ENCODE measurements around the gene MGLL. TPM values are rescaled to one million over a fixed set of nuclear protein-coding genes. Genes with fewer than 3 reads are reported as not detected.

Gene MGLL
- total and polyA plus RNA-seq, 9 donors = 4.5 to 22.4 (median 13.3) TPM

GRCh38 chr3:127691489-127691888, 130.8 kb downstream of the MGLL start:
- Histone ChIP-seq H3K4me1 (ENCODE audit: insufficient read depth) (peaks cover 2% of the 10 kb centered on the region), H3K27ac (no peak overlapping the region), H3K36me3 (no peaks in the 10 kb centered on the region), H3K4me3 (no peak overlapping the region), H3K9me3 (no peaks in the 10 kb centered on the region), H3K27me3 (no peaks in the 10 kb centered on the region)
- no peak for TF ChIP-seq CTCF (IDR thresholded peaks at IDR 0.05)
- TF ChIP-seq EP300 (IDR thresholded peaks at IDR 0.05) = no peak
- TF ChIP-seq POLR2A (IDR thresholded peaks at IDR 0.05) = no peak
- intact Hi-C loops (cut with DNase I) = no loop called here
- WGBS, 3 donors = 91 to 93% (median 92%) methylated on average over 8 of the region's 8 CpGs
- DNase-seq = peak in 1 of 5 donors; percentile 6

- DNase-seq = peak in 2 of 5 donors; percentile 22 to 33
- H3K36me3 ChIP-seq = no peaks in the 10 kb centered on the region
- intact Hi-C loops (cut with DNase I) = no loop called here
Measured at GRCh38 chr3:127690823-127691452, 131.4 kb downstream of the MGLL start.

GRCh38 chr3:127690106-127690505, 132.2 kb downstream of the MGLL start:
- Histone ChIP-seq H3K4me3 (no peak overlapping the region), H3K36me3 (no peaks in the 10 kb centered on the region), H3K4me1 (ENCODE audit: insufficient read depth) (peaks cover 2% of the 10 kb centered on the region), H3K27me3 (no peaks in the 10 kb centered on the region), H3K27ac (no peak overlapping the region), H3K9me3 (no peaks in the 10 kb centered on the region)
- WGBS, 3 donors = 6 to 23% (median 17%) methylated on average over 4 of the region's 4 CpGs
- intact Hi-C loops (cut with DNase I) = no loop called here
- TF ChIP-seq EP300 (IDR thresholded peaks at IDR 0.05) (no peak), CTCF (IDR thresholded peaks at IDR 0.05) (no peak)
- DNase-seq = peak in 2 of 5 donors; percentile 9 to 33

More at GRCh38 chr3:127690823-127691452, 131.4 kb downstream of the MGLL start:
- no peak overlapping the region for H3K4me3 ChIP-seq
- TF ChIP-seq POLR2A (IDR thresholded peaks at IDR 0.05) (no peak), CTCF (IDR thresholded peaks at IDR 0.05) (peak in 1 of 3 donors; percentile 15)
- no peak overlapping the region for H3K27ac ChIP-seq
- peaks cover 2% of the 10 kb centered on the region for H3K4me1 ChIP-seq (ENCODE audit: insufficient read depth)
- no peaks in the 10 kb centered on the region for H3K9me3 ChIP-seq
- H3K27me3 ChIP-seq = no peaks in the 10 kb centered on the region
- 70 to 93% (median 87%) methylated on average over 4 of the region's 4 CpGs for WGBS, 3 donors

- intact Hi-C loops (cut with DNase I) = no loop called here
- Histone ChIP-seq H3K4me3 (no peak overlapping the region), H3K27ac (no peak overlapping the region), H3K27me3 (no peaks in the 10 kb centered on the region), H3K9me3 (no peaks in the 10 kb centered on the region), H3K4me1 (ENCODE audit: insufficient read depth) (peaks cover 2% of the 10 kb centered on the region), H3K36me3 (no peaks in the 10 kb centered on the region)
- peak in 3 of 5 donors; percentile 6 to 26 (median 10) for DNase-seq
- no peak for TF ChIP-seq CTCF (IDR thresholded peaks at IDR 0.05)
- no peak for TF ChIP-seq EP300 (IDR thresholded peaks at IDR 0.05)
- no peak for TF ChIP-seq POLR2A (IDR thresholded peaks at IDR 0.05)
- WGBS, 3 donors = 86 to 89% (median 87%) methylated on average over 19 of the region's 19 CpGs
Measured at GRCh38 chr3:127689266-127689860, 133.0 kb downstream of the MGLL start.

All from ovary (tissue), 9 donors.